Measurements from ENCODE around the gene FYB1. TPM values are rescaled to one million over a fixed set of nuclear protein-coding genes. Genes with fewer than 3 reads are reported as not detected.

Gene FYB1
- total and polyA plus RNA-seq, 8 donors, result 2.0 to 22.9 (median 4.2) TPM

DNA sequence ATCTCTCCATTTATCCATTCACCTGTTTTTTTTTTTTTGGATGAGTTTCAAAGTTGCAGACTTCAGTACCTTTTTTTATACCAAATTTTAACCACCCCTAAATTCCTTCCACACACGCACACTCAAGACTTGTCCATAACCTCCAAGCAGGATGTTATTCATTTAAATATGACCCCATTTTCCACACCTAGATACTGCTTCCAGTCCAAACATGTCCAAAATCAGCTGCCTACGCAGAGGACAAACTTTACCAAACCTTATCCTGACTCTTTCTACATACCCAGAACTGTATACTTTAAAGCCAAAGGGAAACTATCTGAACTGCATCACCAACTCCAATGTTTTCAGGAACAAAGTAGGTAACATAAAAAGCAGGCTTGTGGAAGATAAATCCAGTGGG, 36.0 kb upstream of the FYB1 start:
- peaks cover 0 to 3% (median 0%) of the 10 kb centered on the region in 4 donors for H3K4me1 ChIP-seq
- no peak overlapping the region for H3K27ac ChIP-seq
- 85 to 92% (median 90%) methylated on average over 2 of the region's 2 CpGs for WGBS, 5 donors
- intact Hi-C loops (cut with DNase I; ENCODE audit: low total_unique reads), result no loop called here
- TF ChIP-seq POLR2A (IDR thresholded peaks at IDR 0.05) (no peak), EP300 (IDR thresholded peaks at IDR 0.05) (no peak), POLR2AphosphoS5 (IDR thresholded peaks at IDR 0.05) (no peak), CTCF (IDR thresholded peaks at IDR 0.05) (no peak)
- H3K9me3 ChIP-seq, result no peaks in the 10 kb centered on the region
- DNase-seq, result no peak
- no peaks in the 10 kb centered on the region for H3K36me3 ChIP-seq
- H3K27me3 ChIP-seq, result no peaks in the 10 kb centered on the region
- H3K4me3 ChIP-seq, result no peak overlapping the region

- Histone ChIP-seq H3K9me3 (no peaks in the 10 kb centered on the region), H3K4me1 (peaks cover 0 to 3% (median 0%) of the 10 kb centered on the region in 4 donors), H3K27me3 (no peaks in the 10 kb centered on the region), H3K36me3 (no peaks in the 10 kb centered on the region), H3K27ac (no peak overlapping the region), H3K4me3 (no peak overlapping the region)
- DNase-seq, result no peak
- TF ChIP-seq EP300 (IDR thresholded peaks at IDR 0.05) (no peak), CTCF (IDR thresholded peaks at IDR 0.05) (no peak), POLR2A (IDR thresholded peaks at IDR 0.05) (no peak), POLR2AphosphoS5 (IDR thresholded peaks at IDR 0.05) (no peak)
- intact Hi-C loops (cut with DNase I; ENCODE audit: low total_unique reads), result no loop called here
Measured at GRCh38 chr5:39254671-39255070, 35.3 kb upstream of the FYB1 start.

- no peak overlapping the region for H3K4me3 ChIP-seq
Measured at GRCh38 chr5:39253196-39253595, 33.8 kb upstream of the FYB1 start.

DNA sequence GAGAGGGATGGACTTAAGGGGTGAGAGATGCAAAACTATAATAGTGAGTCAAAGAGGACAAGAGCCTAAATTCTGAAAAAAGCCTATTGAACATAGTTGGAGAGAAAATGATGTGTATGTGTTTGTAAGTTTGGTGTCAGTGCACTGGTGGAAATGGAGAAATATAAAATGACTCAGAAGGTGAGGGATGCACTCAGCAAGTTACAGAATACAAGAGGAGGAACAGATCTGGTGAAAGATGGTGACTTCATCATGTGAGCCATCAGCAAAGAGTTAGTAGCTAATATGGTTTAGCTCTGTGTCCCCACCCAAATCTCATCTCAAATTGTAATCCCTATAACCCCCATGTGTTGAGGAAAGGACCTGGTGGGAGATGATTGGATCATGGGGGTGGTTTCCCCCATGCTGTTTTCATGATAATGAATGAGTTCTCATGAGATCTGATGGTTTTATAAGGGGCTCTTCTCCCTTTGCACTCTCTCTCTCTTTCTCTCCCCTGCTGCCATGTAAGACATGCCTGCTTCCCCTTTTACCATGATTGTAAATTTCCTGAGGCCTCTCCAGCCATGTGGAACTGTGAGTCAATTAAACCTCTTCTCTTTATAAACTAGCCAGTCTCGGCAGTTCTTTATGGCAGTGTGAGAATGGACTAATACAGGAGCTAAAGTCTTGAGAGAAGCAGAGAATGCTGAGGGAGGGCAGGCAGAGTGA, 30.4 kb upstream of the FYB1 start:
- DNase-seq, result no peak
- TF ChIP-seq EP300 (IDR thresholded peaks at IDR 0.05) (no peak), CTCF (IDR thresholded peaks at IDR 0.05) (no peak), POLR2AphosphoS5 (IDR thresholded peaks at IDR 0.05) (no peak)
- H3K27me3 ChIP-seq, result no peaks in the 10 kb centered on the region
- H3K27ac ChIP-seq, result no peak overlapping the region
- H3K4me3 ChIP-seq, result no peak overlapping the region
- H3K36me3 ChIP-seq, result no peaks in the 10 kb centered on the region
- intact Hi-C loops (cut with DNase I; ENCODE audit: low total_unique reads), result no loop called here
- no peaks in the 10 kb centered on the region for H3K9me3 ChIP-seq
- 71 to 93% (median 89%) methylated on average over 1 of the region's 1 CpG for WGBS, 5 donors
- no peaks in the 10 kb centered on the region for H3K4me1 ChIP-seq

More at GRCh38 chr5:39253196-39253595, 33.8 kb upstream of the FYB1 start:
- intact Hi-C loops (cut with DNase I; ENCODE audit: low total_unique reads), result no loop called here
- DNase-seq, result no peak
- Histone ChIP-seq H3K4me1 (peaks cover 0 to 3% (median 0%) of the 10 kb centered on the region in 4 donors), H3K36me3 (no peaks in the 10 kb centered on the region), H3K9me3 (no peaks in the 10 kb centered on the region), H3K27me3 (no peaks in the 10 kb centered on the region), H3K27ac (no peak overlapping the region)
- TF ChIP-seq POLR2AphosphoS5 (IDR thresholded peaks at IDR 0.05), result no peak
- no peak for TF ChIP-seq POLR2A (IDR thresholded peaks at IDR 0.05)
- no peak for TF ChIP-seq EP300 (IDR thresholded peaks at IDR 0.05)
- TF ChIP-seq CTCF (IDR thresholded peaks at IDR 0.05), result no peak

Data from stomach (tissue), 9 donors.